Activated B cell treated with CpG ODN at 0.5 μM for 24 hours (primary cell): ENCODE results near the gene QKI. TPM values are rescaled to one million over a fixed set of nuclear protein-coding genes. Genes with fewer than 3 reads are reported as not detected.

Source experiments
- ATAC-seq: fragments of 200-7000 bp; cut with Tn5 transposase; one replicate; pipeline ENCODE4 v1.10.0; 2021; ENCODE audit warnings: low read depth, mild to moderate bottlenecking, moderate library complexity
- CTCF ChIA-PET: fragments of 350-600 bp; sonication (Branson Sonifier 250); formaldehyde crosslinking; loops from one replicate; lab custom pipeline; 2021; ENCODE audit warnings: antibody characterized with exemption; lab: Charles Lee
- POLR2A ChIA-PET: fragments of 350-600 bp; sonication (Branson Sonifier 250); formaldehyde crosslinking; loops from one replicate; lab custom pipeline; 2021; ENCODE audit warnings: antibody characterized with exemption; lab: Charles Lee
- DNase-seq: peaks from one replicate; pipeline ENCODE4 v3.0.0; 2022
- H3K27ac Mint-ChIP-seq: one replicate; pipeline ENCODE4 v1.8.0; 2020; ENCODE audit warnings: mixed read lengths
- H3K27me3 Mint-ChIP-seq: one replicate; pipeline ENCODE4 v1.8.0; 2021; ENCODE audit warnings: mixed read lengths
- H3K36me3 Mint-ChIP-seq: one replicate; pipeline ENCODE4 v1.8.0; 2021; ENCODE audit warnings: low read depth, mixed read lengths
- H3K4me1 Mint-ChIP-seq: one replicate; pipeline ENCODE4 v1.8.0; 2021; ENCODE audit warnings: mixed read lengths
- H3K4me3 Mint-ChIP-seq: one replicate; pipeline ENCODE4 v1.8.0; 2020; ENCODE audit warnings: mild to moderate bottlenecking, mixed read lengths
- H3K9me3 Mint-ChIP-seq: one replicate; pipeline ENCODE4 v1.8.0; 2020; ENCODE audit warnings: mixed read lengths
- CTCF ChIP-seq: fragments of 200-600 bp; IDR thresholded peaks from one replicate; pipeline ENCODE4 v1.8.0; 2022; ENCODE audit warnings: antibody characterized with exemption, mild to moderate bottlenecking
- intact Hi-C: fragments of 100-400 bp; cut with micrococcal nuclease; formaldehyde crosslinking; loops from one replicate; pipeline ENCODE4 v1.15.1; 2024
- total RNA-seq: library from RNA; stranded (reverse); gene quantifications from 2 replicates; pipeline ENCODE4 v1.2.3, GENCODE V29; 2022

Gene QKI
- total RNA-seq, 1 donor from 2014 or later = 61.5 TPM

- ATAC-seq (no peak), DNase-seq (no peak)
- H3K4me3 Mint-ChIP-seq = peak overlapping the region; percentile 88
- H3K27ac Mint-ChIP-seq = peak overlapping the region; percentile 91
- no peaks in the 10 kb centered on the region for H3K27me3 Mint-ChIP-seq
- H3K4me1 Mint-ChIP-seq = peaks cover 33% of the 10 kb centered on the region
- intact Hi-C loops = loop anchor here (1.0 to 2.0 kb wide), 2 partner anchors 300 to 686 kb away; partner anchors contain the start of genes PACRG and PRKN
- POLR2A ChIA-PET = interaction anchor here (1.0 kb wide), 1 partner anchor 255 kb away, joined by 4 read pairs; no protein-coding TSS in a partner anchor
- H3K9me3 Mint-ChIP-seq = no peaks in the 10 kb centered on the region
- peaks cover 7% of the 10 kb centered on the region for H3K36me3 Mint-ChIP-seq
- CTCF ChIA-PET = no interaction called here
- TF ChIP-seq CTCF = no peak
Observed at GRCh38 chr6:163412801-163413344, 1.6 kb upstream of the QKI start.

- H3K4me1 Mint-ChIP-seq = peaks cover 37% of the 10 kb centered on the region
- H3K27me3 Mint-ChIP-seq = no peaks in the 10 kb centered on the region
- ATAC-seq (peak; percentile 70), DNase-seq (peak; percentile 98)
- no peak for TF ChIP-seq CTCF
- H3K27ac Mint-ChIP-seq = peak overlapping the region; percentile 91
- H3K4me3 Mint-ChIP-seq = peak overlapping the region; percentile 88
- intact Hi-C loops = loop anchor here (1.0 to 2.0 kb wide), 3 partner anchors 293 to 686 kb away; partner anchors contain the start of genes PACRG and PRKN
- POLR2A ChIA-PET = no interaction called here
- H3K36me3 Mint-ChIP-seq = peaks cover 7% of the 10 kb centered on the region
- no peaks in the 10 kb centered on the region for H3K9me3 Mint-ChIP-seq
- CTCF ChIA-PET = no interaction called here
Observed at GRCh38 chr6:163413345-163414116, 987 bp upstream of the QKI start.

GRCh38 chr6:163414946-163415619 lies 565 bp downstream of the QKI start:
- no peak for TF ChIP-seq CTCF
- POLR2A ChIA-PET = interaction anchor here (0.6 to 2.1 kb wide), 8 partner anchors 9 to 675 kb away, joined by 3 to 8 read pairs (median 3); no protein-coding TSS in a partner anchor
- CTCF ChIA-PET = interaction anchor here (1.3 kb wide), 1 partner anchor 11 kb away, joined by 6 read pairs; no protein-coding TSS in a partner anchor
- Mint-ChIP-seq H3K9me3 (no peaks in the 10 kb centered on the region), H3K27ac (peak overlapping the region; percentile 87), H3K4me3 (peak overlapping the region; percentile 84), H3K27me3 (no peaks in the 10 kb centered on the region), H3K4me1 (peaks cover 53% of the 10 kb centered on the region), H3K36me3 (peaks cover 7% of the 10 kb centered on the region)
- ATAC-seq (no peak), DNase-seq (peak; percentile 52)
- intact Hi-C loops = loop anchor here (2.0 to 5.0 kb wide), 3 partner anchors 137 to 292 kb away; no protein-coding TSS in a partner anchor

- POLR2A ChIA-PET = interaction anchor here (0.6 to 2.1 kb wide), 10 partner anchors 10 to 540 kb away, joined by 3 to 16 read pairs (median 4); no protein-coding TSS in a partner anchor
- ATAC-seq (no peak), DNase-seq (peak; percentile 53)
- H3K36me3 Mint-ChIP-seq = peaks cover 7% of the 10 kb centered on the region
- peak overlapping the region; percentile 96 for H3K4me3 Mint-ChIP-seq
- no peaks in the 10 kb centered on the region for H3K27me3 Mint-ChIP-seq
- intact Hi-C loops = loop anchor here (1.0 to 5.0 kb wide), 8 partner anchors 11 to 540 kb away; no protein-coding TSS in a partner anchor
- TF ChIP-seq CTCF = no peak
- peaks cover 58% of the 10 kb centered on the region for H3K4me1 Mint-ChIP-seq
- CTCF ChIA-PET = interaction anchor here (0.6 to 4.1 kb wide), 4 partner anchors 10 to 541 kb away, joined by 3 to 22 read pairs (median 6); no protein-coding TSS in a partner anchor
- no peaks in the 10 kb centered on the region for H3K9me3 Mint-ChIP-seq
- peak overlapping the region; percentile 95 for H3K27ac Mint-ChIP-seq
Observed at GRCh38 chr6:163415620-163416556, 1.4 kb downstream of the QKI start.
